Osteocyte (in vitro differentiated cells): ENCODE data around the gene ACP3. TPM values are rescaled to one million over a fixed set of nuclear protein-coding genes. Genes with fewer than 3 reads are reported as not detected.

Experiments used
- DNase-seq: peaks from one replicate; pipeline ENCODE4 v3.0.0; 2021; ENCODE audit warnings: mixed read lengths; ENCODE audit not compliant: unreplicated experiment; ENCODE audit errors: extremely low spot score
- H3K27ac Mint-ChIP-seq: one replicate; pipeline ENCODE4 v1.8.0; 2021; ENCODE audit warnings: mild to moderate bottlenecking, mixed read lengths; ENCODE audit not compliant: unreplicated experiment
- H3K27me3 Mint-ChIP-seq: one replicate; pipeline ENCODE4 v1.8.0; 2021; ENCODE audit warnings: mixed read lengths; ENCODE audit not compliant: unreplicated experiment
- H3K36me3 Mint-ChIP-seq: one replicate; pipeline ENCODE4 v1.8.0; 2021; ENCODE audit warnings: mixed read lengths; ENCODE audit not compliant: unreplicated experiment
- H3K4me1 Mint-ChIP-seq: one replicate; pipeline ENCODE4 v1.8.0; 2021; ENCODE audit warnings: mixed read lengths; ENCODE audit not compliant: unreplicated experiment
- H3K4me3 Mint-ChIP-seq: one replicate; pipeline ENCODE4 v1.8.0; 2021; ENCODE audit warnings: mild to moderate bottlenecking, moderate library complexity, mixed read lengths; ENCODE audit not compliant: unreplicated experiment
- H3K9me3 Mint-ChIP-seq: one replicate; pipeline ENCODE4 v1.8.0; 2021; ENCODE audit warnings: mixed read lengths; ENCODE audit not compliant: unreplicated experiment
- total RNA-seq: library from RNA; stranded (reverse); gene quantifications from 2 replicates; pipeline ENCODE4 v1.2.1, GENCODE V29; 2021
- TF ChIP-seq, protein P1 (sequence below): fragments of 200-600 bp; sonication (generic); IDR thresholded peaks from 2 replicates; pipeline ENCODE4 v1.5.0; 2021; ENCODE audit warnings: antibody characterized with exemption, mild to moderate bottlenecking, moderate library complexity

The ACP3 gene
- total RNA-seq, 1 donor from 2014 or later, result not detected

DNA sequence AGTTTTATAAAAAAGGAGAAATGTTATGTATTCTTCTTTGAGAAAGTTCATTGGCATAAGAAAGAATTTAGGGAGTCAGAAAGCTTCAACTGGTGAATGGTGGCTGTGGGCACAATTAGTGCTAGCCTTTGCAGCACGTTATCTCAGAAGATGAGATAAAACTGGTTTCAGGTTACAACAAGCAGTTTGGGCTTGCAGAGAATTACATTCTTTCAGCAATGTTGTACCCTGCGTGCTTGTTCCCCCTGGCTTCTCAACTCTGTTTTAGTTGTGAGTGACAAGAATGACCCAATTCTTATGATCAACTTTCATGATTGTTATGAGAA lies 31.6 kb upstream of the ACP3 start:
- no peaks in the 10 kb centered on the region for H3K4me1 Mint-ChIP-seq
- TF ChIP-seq, protein P1, sequence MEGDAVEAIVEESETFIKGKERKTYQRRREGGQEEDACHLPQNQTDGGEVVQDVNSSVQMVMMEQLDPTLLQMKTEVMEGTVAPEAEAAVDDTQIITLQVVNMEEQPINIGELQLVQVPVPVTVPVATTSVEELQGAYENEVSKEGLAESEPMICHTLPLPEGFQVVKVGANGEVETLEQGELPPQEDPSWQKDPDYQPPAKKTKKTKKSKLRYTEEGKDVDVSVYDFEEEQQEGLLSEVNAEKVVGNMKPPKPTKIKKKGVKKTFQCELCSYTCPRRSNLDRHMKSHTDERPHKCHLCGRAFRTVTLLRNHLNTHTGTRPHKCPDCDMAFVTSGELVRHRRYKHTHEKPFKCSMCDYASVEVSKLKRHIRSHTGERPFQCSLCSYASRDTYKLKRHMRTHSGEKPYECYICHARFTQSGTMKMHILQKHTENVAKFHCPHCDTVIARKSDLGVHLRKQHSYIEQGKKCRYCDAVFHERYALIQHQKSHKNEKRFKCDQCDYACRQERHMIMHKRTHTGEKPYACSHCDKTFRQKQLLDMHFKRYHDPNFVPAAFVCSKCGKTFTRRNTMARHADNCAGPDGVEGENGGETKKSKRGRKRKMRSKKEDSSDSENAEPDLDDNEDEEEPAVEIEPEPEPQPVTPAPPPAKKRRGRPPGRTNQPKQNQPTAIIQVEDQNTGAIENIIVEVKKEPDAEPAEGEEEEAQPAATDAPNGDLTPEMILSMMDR, result no peak
- no peaks in the 10 kb centered on the region for H3K36me3 Mint-ChIP-seq
- H3K9me3 Mint-ChIP-seq, result no peaks in the 10 kb centered on the region
- H3K4me3 Mint-ChIP-seq, result no peak overlapping the region
- DNase-seq, result no peak
- peaks cover 9% of the 10 kb centered on the region for H3K27me3 Mint-ChIP-seq
- H3K27ac Mint-ChIP-seq, result no peak overlapping the region

DNA sequence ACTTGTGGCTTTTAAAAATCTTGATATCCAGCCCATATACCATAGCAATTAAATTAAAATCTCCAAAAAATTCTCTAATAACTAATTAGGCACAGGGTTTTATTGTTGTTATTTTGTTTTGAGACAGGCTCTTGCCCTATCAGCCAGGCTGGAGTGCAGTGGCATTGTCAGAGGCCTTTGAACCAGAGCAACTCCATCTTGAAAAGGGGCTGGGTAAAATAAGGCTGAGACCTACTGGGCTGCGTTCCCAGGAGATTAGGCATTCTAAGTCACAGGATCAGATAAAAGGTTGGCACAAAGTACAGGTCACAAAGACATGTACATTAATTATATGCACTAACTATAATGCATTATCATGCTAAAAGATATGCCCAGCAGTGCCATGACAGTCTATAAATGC lies 31.2 kb upstream of the ACP3 start:
- Mint-ChIP-seq H3K27ac (no peak overlapping the region), H3K36me3 (no peaks in the 10 kb centered on the region), H3K4me1 (no peaks in the 10 kb centered on the region), H3K27me3 (peaks cover 9% of the 10 kb centered on the region), H3K4me3 (no peak overlapping the region), H3K9me3 (no peaks in the 10 kb centered on the region)
- DNase-seq, result no peak
- TF ChIP-seq, protein P1, result no peak

DNA sequence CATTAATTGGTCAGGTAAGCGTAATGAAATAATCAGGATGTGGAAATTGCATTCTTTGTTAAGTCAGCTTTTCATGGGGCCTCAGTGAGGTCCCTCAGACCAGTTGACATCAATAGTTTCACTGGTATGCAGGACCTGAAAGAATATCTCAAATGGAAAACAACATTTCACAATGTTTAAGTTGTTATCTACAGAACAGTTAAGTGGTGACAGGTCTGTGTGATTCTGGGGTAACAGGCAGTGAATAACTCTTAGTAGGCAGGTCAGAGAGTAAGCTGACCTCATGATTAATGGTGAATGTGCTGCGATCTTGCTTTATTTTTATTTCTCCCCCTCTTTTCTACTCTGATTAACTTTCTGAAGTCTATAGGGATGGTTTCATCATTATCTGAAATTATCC lies 28.9 kb upstream of the ACP3 start:
- H3K4me3 Mint-ChIP-seq, result no peak overlapping the region
- H3K27me3 Mint-ChIP-seq, result peaks cover 4% of the 10 kb centered on the region
- TF ChIP-seq, protein P1, result no peak
- no peak for DNase-seq
- H3K27ac Mint-ChIP-seq, result no peak overlapping the region
- H3K36me3 Mint-ChIP-seq, result no peaks in the 10 kb centered on the region
- H3K9me3 Mint-ChIP-seq, result no peaks in the 10 kb centered on the region
- H3K4me1 Mint-ChIP-seq, result no peaks in the 10 kb centered on the region

DNA sequence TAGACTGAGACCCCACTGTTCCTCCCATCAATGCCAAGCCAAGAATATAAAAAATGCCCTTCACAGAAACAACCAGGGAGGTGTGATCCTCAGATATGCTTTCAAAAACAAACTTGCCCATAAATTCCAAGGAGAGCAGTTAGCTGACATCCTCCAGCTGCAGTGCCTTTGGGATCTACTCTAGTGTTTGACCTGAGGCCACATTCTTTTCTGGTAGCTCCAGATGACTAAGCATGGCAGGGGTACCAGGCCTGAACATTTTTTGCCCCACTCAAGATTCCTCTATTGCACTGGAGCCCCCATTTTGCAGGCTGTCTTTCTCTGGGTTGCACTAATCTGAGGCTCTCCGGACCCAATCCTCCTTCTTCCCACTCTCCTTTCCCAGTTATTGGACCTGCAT lies 27.9 kb upstream of the ACP3 start:
- no peak for DNase-seq
- no peak overlapping the region for H3K4me3 Mint-ChIP-seq
- TF ChIP-seq, protein P1, result no peak
- no peak overlapping the region for H3K27ac Mint-ChIP-seq
- no peaks in the 10 kb centered on the region for H3K9me3 Mint-ChIP-seq
- peaks cover 3% of the 10 kb centered on the region for H3K27me3 Mint-ChIP-seq
- H3K36me3 Mint-ChIP-seq, result no peaks in the 10 kb centered on the region
- no peaks in the 10 kb centered on the region for H3K4me1 Mint-ChIP-seq

DNA sequence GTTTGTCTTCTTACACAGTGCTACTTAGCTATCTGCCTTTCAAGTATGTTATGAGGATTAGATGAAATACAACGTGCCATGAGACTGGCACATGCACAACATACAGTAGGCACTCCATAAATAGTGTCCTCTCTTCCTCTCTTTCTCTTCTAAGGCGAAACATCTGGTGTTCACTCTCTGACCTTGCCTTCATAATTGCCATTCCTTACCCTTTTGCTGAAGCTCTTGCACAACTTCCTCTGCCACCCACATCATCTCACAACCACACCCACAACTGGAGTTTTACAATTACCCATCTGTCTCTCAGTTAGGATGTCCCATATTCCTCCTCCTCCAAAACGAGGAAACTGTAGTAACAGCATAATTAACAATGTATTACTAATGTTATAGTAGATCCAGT lies 26.4 kb upstream of the ACP3 start:
- Mint-ChIP-seq H3K27me3 (peaks cover 3% of the 10 kb centered on the region), H3K36me3 (no peaks in the 10 kb centered on the region), H3K4me1 (no peaks in the 10 kb centered on the region), H3K9me3 (peaks cover 2% of the 10 kb centered on the region), H3K4me3 (no peak overlapping the region), H3K27ac (no peak overlapping the region)
- TF ChIP-seq, protein P1, result no peak
- no peak for DNase-seq
